Esophagus squamous epithelium (tissue), 5 donors: ENCODE data around the gene DYNC1LI1. TPM values are rescaled to one million over a fixed set of nuclear protein-coding genes. Genes with fewer than 3 reads are reported as not detected.

Experiments
- DNase-seq: peaks from one replicate; lab custom pipeline; 2025; lab: John Stamatoyannopoulos, UW
- H3K27ac ChIP-seq, 4 donors: fragments of 200-600 bp; sonication (generic); one replicate each; pipeline ENCODE4 v1.5.1; 2016 to 2019; ENCODE audit warnings: mild to moderate bottlenecking in 1 of 4
- H3K27me3 ChIP-seq, 4 donors: fragments of 200-600 bp; sonication (generic); 1 replicate in 3 of 4; 2 replicates in 1 of 4; pipeline versions ENCODE4 v1.5.1 to v1.6.0; 2017 to 2021; ENCODE audit warnings: antibody characterized with exemption in 1 of 4
- H3K36me3 ChIP-seq, 3 donors: fragments of 200-600 bp; sonication (generic); one replicate each; pipeline ENCODE4 v1.5.1; 2016 to 2019
- H3K4me1 ChIP-seq, 3 donors: fragments of 200-600 bp; sonication (generic); one replicate each; pipeline ENCODE4 v1.5.1; 2017 to 2019
- H3K4me3 ChIP-seq, 4 donors: fragments of 200-600 bp; sonication (generic); 1 replicate in 3 of 4; 2 replicates in 1 of 4; pipeline ENCODE4 v1.5.1; 2016 to 2019; ENCODE audit warnings: mild to moderate bottlenecking in 2 of 4, moderate library complexity in 1 of 4
- H3K9me3 ChIP-seq, 3 donors: fragments of 200-600 bp; sonication (generic); one replicate each; pipeline ENCODE4 v1.5.1; 2016 to 2019
- POLR2A ChIP-seq, 4 donors: fragments of 450-650 bp; IDR thresholded peaks; one replicate each; pipeline ENCODE4 v1.6.1; 2017; ENCODE audit warnings: antibody characterized with exemption in 4 of 4, mild to moderate bottlenecking in 4 of 4, moderate library complexity in 3 of 4
- WGBS, 2 donors: methylation state at CpG; one replicate each; pipeline ENCODE4 v1.1.5; 2018; 5-methylcytosine and 5-hydroxymethylcytosine counted together
- intact Hi-C: fragments of 100-400 bp; cut with DNase I; formaldehyde crosslinking; loops from one replicate; pipeline ENCODE4 v1.15.0; 2022
- total RNA-seq, 4 donors: library from RNA; depleted of rRNA; stranded (reverse); fragments of >200 nt; gene quantifications; one replicate each; pipeline ENCODE4 v1.1.0, GENCODE V29; 2016
- TF ChIP-seq, protein P1 (sequence below), 6 experiments: fragments of 450-650 bp in 4 of 6; fragments of 200-600 bp in 2 of 6; sonication (generic) in 2 of 6; IDR thresholded peaks; one replicate each; pipeline ENCODE4 v1.5.1; 2016 to 2019; ENCODE audit warnings: antibody characterized with exemption in 6 of 6, mild to moderate bottlenecking in 4 of 6, moderate library complexity in 4 of 6
- donor health status: DM: yes; HTN: yes; CAD: no.

DYNC1LI1 gene
- total RNA-seq, 4 donors from 2014 or later, result 12.8 to 29.9 (median 24.8) TPM

GRCh38 chr3:32542807-32543206 is 27.9 kb downstream of the DYNC1LI1 start:
- Histone ChIP-seq H3K36me3 (peaks cover 0 to 36% (median 0%) of the 10 kb centered on the region in 3 donors), H3K4me1 (no peaks in the 10 kb centered on the region), H3K27ac (no peak overlapping the region), H3K9me3 (no peaks in the 10 kb centered on the region), H3K4me3 (no peak overlapping the region), H3K27me3 (no peaks in the 10 kb centered on the region)
- WGBS, 2 donors, result 100% methylated on average over 2 of the region's 2 CpGs
- intact Hi-C loops, result no loop called here
- TF ChIP-seq, protein P1, sequence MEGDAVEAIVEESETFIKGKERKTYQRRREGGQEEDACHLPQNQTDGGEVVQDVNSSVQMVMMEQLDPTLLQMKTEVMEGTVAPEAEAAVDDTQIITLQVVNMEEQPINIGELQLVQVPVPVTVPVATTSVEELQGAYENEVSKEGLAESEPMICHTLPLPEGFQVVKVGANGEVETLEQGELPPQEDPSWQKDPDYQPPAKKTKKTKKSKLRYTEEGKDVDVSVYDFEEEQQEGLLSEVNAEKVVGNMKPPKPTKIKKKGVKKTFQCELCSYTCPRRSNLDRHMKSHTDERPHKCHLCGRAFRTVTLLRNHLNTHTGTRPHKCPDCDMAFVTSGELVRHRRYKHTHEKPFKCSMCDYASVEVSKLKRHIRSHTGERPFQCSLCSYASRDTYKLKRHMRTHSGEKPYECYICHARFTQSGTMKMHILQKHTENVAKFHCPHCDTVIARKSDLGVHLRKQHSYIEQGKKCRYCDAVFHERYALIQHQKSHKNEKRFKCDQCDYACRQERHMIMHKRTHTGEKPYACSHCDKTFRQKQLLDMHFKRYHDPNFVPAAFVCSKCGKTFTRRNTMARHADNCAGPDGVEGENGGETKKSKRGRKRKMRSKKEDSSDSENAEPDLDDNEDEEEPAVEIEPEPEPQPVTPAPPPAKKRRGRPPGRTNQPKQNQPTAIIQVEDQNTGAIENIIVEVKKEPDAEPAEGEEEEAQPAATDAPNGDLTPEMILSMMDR (IDR thresholded peaks at IDR 0.05), result no peak
- TF ChIP-seq POLR2A (IDR thresholded peaks at IDR 0.05), result no peak
- no peak for DNase-seq

DNA sequence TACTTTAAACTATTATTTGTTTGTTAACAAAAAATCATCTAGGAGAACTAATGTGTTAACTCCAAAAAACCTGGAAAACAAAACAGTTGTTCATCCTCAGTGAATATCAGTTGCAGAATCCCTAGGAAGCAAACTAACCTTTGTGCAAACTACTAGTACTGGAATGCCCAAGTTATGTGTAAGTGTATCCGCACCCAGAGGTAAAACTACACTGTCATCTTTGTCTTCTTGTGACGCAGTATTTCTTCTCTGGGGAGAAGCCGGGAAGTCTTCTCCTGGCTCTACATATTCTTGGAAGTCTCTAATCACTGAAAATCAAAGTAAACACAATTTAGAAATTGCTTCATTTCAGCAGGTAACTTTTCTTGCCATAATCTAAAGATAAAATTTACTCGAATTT is 29.8 kb downstream of the DYNC1LI1 start:
- no peak overlapping the region for H3K4me3 ChIP-seq
- no peak for TF ChIP-seq POLR2A (IDR thresholded peaks at IDR 0.05)
- TF ChIP-seq, protein P1 (IDR thresholded peaks at IDR 0.05), result no peak
- H3K36me3 ChIP-seq, result peaks cover 0 to 49% (median 0%) of the 10 kb centered on the region in 3 donors
- intact Hi-C loops, result no loop called here
- no peaks in the 10 kb centered on the region for H3K9me3 ChIP-seq
- 90 to 91% methylated on average over 4 of the region's 4 CpGs for WGBS, 2 donors
- H3K27ac ChIP-seq, result no peak overlapping the region
- no peaks in the 10 kb centered on the region for H3K4me1 ChIP-seq
- no peaks in the 10 kb centered on the region for H3K27me3 ChIP-seq
- DNase-seq, result no peak

GRCh38 chr3:32532434-32532833 is 38.2 kb downstream of the DYNC1LI1 start:
- intact Hi-C loops, result no loop called here
- H3K27ac ChIP-seq, result no peak overlapping the region
- H3K4me3 ChIP-seq, result no peak overlapping the region
- H3K4me1 ChIP-seq, result no peaks in the 10 kb centered on the region
- H3K27me3 ChIP-seq, result no peaks in the 10 kb centered on the region
- 96 to 100% methylated on average over 1 of the region's 1 CpG for WGBS, 2 donors
- H3K36me3 ChIP-seq, result peaks cover 0 to 97% (median 5%) of the 10 kb centered on the region in 3 donors
- no peaks in the 10 kb centered on the region for H3K9me3 ChIP-seq
- DNase-seq, result no peak
- TF ChIP-seq, protein P1 (IDR thresholded peaks at IDR 0.05), result no peak

- peaks cover 0 to 99% (median 5%) of the 10 kb centered on the region in 3 donors for H3K36me3 ChIP-seq
These were observed 39.5 kb downstream of the DYNC1LI1 start for GRCh38 chr3:32531010-32531647.

DNA sequence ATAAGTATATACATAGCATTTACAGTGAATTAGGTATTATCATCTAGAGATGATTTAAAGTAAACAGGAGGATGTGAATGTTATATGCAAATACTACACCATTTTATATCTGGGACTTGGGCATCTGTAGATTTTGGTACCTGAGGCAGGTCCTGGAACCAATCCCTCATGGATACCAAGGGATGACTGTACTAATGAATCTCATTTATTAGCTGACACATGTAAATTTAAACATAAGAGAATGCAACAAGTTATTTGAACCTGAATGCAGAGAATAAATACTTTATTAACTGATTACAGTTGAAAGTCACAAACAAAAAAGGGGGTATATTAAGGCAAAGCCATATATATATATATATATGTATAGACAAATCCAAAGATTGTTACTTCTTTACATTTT is 44.9 kb downstream of the DYNC1LI1 start:
- Histone ChIP-seq H3K4me3 (no peak overlapping the region), H3K4me1 (peaks cover 0 to 13% (median 2%) of the 10 kb centered on the region in 3 donors), H3K36me3 (peaks cover 0 to 68% (median 7%) of the 10 kb centered on the region in 3 donors), H3K9me3 (no peaks in the 10 kb centered on the region), H3K27ac (no peak overlapping the region), H3K27me3 (no peaks in the 10 kb centered on the region)
- TF ChIP-seq, protein P1 (IDR thresholded peaks at IDR 0.05), result no peak
- no peak for TF ChIP-seq POLR2A (IDR thresholded peaks at IDR 0.05)
- intact Hi-C loops, result no loop called here
- no peak for DNase-seq

More at GRCh38 chr3:32531010-32531647, 39.5 kb downstream of the DYNC1LI1 start:
- no peak for DNase-seq
- TF ChIP-seq, protein P1 (IDR thresholded peaks at IDR 0.05), result no peak
- no peak for TF ChIP-seq POLR2A (IDR thresholded peaks at IDR 0.05)
- Histone ChIP-seq H3K9me3 (no peaks in the 10 kb centered on the region), H3K4me1 (no peaks in the 10 kb centered on the region), H3K4me3 (no peak overlapping the region), H3K27ac (no peak overlapping the region), H3K27me3 (no peaks in the 10 kb centered on the region)
- intact Hi-C loops, result no loop called here
